Measurements from ENCODE around the gene SHROOM3. TPM values are rescaled to one million over a fixed set of nuclear protein-coding genes. Genes with fewer than 3 reads are reported as not detected.
A peak's percentile ranks its signal among the peaks of the same experiment; 100 is the strongest.

Gene SHROOM3
- total and polyA plus RNA-seq, 8 donors, result 13.5 to 96.9 (median 16.9) TPM

DNA sequence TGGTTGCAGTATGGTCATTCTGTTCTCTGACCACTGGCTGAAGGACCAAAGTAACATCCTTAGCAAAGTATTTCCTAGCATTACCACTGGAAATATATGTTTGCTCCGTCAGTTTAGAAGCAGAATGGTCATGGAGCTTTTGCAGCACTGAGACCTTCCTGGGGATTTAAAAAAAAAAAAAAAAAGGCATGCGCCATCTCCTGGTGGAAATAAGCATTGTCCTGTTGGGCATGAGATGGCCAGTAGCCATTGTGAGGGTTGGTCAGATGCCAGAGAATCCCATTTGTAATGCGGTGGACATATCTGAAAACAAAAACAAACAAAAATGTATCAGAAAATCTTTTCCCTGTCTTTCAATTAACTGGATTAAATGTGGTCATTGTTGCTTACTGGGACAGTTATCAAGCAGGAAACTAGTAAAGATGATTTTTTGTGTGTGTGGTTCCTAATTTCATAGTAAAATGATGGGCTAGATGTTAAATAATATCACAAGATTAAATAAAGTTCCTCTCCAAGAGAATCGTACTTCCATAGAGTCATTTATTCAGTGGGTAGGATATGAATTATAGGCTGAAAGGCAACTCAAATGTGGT is 323.4 kb downstream of the SHROOM3 start:
- intact Hi-C loops (cut with DNase I), result no loop called here
- peak in 2 of 4 donors; percentile 62 to 76 for DNase-seq

DNA sequence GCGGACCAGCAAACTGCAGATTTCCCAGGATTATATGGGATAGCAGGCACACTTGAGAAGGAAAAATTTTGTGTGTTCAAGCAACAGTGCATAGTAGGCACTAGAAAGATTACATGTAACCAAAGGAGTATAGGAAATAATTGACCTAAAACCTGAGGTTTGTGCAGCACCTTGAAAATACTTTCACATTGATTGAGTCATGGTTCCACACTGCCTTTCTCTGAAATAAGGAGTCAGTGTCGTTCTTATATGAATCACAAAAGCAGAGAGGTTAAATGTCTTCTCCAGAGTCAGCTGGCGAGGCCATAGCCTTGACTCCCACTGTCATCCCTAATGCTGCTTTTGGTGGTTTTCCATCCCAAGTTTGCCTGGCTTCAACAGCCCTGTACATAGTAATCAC is 324.0 kb downstream of the SHROOM3 start:
- intact Hi-C loops (cut with DNase I), result no loop called here
- Histone ChIP-seq H3K9me3 (no peaks in the 10 kb centered on the region), H3K27ac (peak overlapping the region in 1 of 2 donors; percentile 28), H3K4me3 (no peak overlapping the region), H3K4me1 (peaks cover 0 to 3% of the 10 kb centered on the region in 2 donors), H3K36me3 (peaks cover 0 to 24% of the 10 kb centered on the region in 2 donors), H3K27me3 (no peaks in the 10 kb centered on the region)
- TF ChIP-seq, protein P1, sequence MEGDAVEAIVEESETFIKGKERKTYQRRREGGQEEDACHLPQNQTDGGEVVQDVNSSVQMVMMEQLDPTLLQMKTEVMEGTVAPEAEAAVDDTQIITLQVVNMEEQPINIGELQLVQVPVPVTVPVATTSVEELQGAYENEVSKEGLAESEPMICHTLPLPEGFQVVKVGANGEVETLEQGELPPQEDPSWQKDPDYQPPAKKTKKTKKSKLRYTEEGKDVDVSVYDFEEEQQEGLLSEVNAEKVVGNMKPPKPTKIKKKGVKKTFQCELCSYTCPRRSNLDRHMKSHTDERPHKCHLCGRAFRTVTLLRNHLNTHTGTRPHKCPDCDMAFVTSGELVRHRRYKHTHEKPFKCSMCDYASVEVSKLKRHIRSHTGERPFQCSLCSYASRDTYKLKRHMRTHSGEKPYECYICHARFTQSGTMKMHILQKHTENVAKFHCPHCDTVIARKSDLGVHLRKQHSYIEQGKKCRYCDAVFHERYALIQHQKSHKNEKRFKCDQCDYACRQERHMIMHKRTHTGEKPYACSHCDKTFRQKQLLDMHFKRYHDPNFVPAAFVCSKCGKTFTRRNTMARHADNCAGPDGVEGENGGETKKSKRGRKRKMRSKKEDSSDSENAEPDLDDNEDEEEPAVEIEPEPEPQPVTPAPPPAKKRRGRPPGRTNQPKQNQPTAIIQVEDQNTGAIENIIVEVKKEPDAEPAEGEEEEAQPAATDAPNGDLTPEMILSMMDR (IDR thresholded peaks at IDR 0.05), result no peak
- ATAC-seq (no peak), DNase-seq (no peak)

More for the DNA sequence above, 323.4 kb downstream of the SHROOM3 start:
- ATAC-seq, result peak; percentile 78
- Histone ChIP-seq H3K27me3 (no peaks in the 10 kb centered on the region), H3K36me3 (peaks cover 0 to 24% of the 10 kb centered on the region in 2 donors), H3K4me1 (peaks cover 0 to 7% of the 10 kb centered on the region in 2 donors), H3K27ac (peak overlapping the region in 1 of 2 donors; percentile 28), H3K9me3 (no peaks in the 10 kb centered on the region), H3K4me3 (no peak overlapping the region)
- TF ChIP-seq, protein P1 (IDR thresholded peaks at IDR 0.05), result peak; percentile 79 to 87

DNA sequence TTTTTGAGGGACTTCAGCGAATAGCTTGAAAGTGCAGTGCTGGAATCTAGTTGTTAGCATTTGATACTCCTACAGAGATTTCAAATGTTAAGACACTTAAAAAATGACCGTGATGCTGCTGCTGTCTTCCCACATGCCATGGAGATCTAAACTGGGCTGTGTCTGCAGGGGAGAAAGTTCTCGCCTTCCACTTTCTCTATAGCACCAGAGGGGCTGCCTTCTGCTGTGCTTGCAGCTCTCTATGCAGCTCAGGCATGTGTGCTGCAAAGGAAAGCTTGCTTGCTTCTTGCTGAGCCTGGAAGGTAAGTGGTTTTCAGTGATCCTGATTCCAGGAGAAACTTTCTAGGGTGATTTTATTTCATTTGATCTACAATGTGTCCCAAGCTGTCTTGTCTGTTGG is 325.2 kb downstream of the SHROOM3 start:
- intact Hi-C loops (cut with DNase I), result no loop called here
- ATAC-seq, result no peak
- Histone ChIP-seq H3K36me3 (peaks cover 0 to 16% of the 10 kb centered on the region in 2 donors), H3K4me3 (no peak overlapping the region), H3K9me3 (no peaks in the 10 kb centered on the region), H3K27ac (no peak overlapping the region), H3K27me3 (no peaks in the 10 kb centered on the region), H3K4me1 (no peaks in the 10 kb centered on the region)
- no peak for DNase-seq
- TF ChIP-seq, protein P1 (IDR thresholded peaks at IDR 0.05), result no peak

DNA sequence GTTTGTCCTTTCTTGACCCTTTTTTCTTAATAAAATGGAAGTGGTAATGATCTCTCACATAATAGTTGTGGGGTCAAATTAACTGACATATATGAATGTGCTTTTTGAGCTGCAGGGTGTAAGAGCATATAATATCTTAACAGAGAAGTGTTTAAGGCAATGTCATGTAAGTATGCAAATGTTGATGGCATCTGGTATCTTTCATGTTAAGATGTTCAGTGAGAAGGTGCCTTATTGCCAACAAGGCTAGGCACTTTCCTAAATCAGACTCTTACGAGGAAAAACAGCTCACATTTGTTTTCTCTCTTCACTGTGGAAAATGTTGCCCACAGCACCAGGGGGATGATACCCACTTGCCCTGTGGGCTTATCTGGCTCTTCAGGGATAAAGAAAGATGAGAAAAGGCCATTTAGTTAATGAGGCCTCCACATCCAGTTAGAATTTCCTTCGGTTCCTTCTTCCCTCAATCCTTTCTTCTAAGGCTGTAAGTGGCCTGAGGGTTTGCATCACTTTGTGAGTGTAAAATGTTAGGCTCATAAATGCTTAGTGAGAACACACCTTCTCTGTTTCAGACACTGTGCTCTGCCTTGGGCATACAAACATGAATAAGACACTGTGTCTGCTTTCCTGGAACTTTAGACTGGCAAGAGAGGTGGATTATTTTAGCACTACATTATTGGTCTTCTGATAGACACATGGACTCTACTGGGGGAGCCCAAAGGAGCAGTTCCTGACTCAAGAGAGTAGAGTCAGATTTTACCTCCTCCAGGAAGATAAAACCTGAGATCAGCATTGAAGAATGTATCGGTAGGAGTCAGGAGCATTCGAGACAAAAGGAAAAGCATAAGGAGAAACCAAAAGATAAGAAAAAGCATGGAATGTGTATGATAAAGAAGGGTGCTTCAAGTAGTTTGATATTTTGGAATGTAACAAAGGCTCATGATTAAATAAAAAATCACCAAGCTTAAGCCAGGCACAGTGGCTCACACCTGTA is 327.4 kb downstream of the SHROOM3 start:
- DNase-seq, result no peak
- no peaks in the 10 kb centered on the region for H3K4me1 ChIP-seq
- H3K4me3 ChIP-seq, result no peak overlapping the region
- intact Hi-C loops (cut with DNase I), result no loop called here
- H3K36me3 ChIP-seq, result peaks cover 0 to 10% of the 10 kb centered on the region in 2 donors
- no peaks in the 10 kb centered on the region for H3K27me3 ChIP-seq
- TF ChIP-seq, protein P1 (IDR thresholded peaks at IDR 0.05), result no peak
- no peak for ATAC-seq
- no peak overlapping the region for H3K27ac ChIP-seq
- no peaks in the 10 kb centered on the region for H3K9me3 ChIP-seq

DNA sequence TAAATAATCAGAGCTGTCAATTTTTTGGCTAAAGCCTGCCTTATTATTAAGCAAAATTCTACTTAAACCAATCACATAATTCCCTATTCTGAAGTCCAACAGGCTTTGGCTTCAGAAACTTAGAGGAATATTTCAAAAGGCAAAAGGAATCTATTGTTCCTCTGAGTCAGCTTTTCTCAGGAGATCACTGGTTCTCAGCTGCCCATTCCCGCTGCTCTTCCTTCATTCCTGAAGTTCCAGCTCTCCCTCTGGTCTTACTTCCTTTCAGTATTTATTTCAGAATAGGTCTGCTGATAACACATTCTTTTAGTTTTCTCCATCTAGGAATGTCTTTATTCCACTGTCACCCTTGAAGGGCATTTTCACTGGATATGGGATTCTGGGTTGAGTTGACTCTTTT is 329.2 kb downstream of the SHROOM3 start:
- intact Hi-C loops (cut with DNase I), result no loop called here
- no peak for ATAC-seq
- DNase-seq, result no peak
- H3K27me3 ChIP-seq, result no peaks in the 10 kb centered on the region
- H3K36me3 ChIP-seq, result peaks cover 0 to 10% of the 10 kb centered on the region in 2 donors
- no peak overlapping the region for H3K4me3 ChIP-seq
- no peaks in the 10 kb centered on the region for H3K9me3 ChIP-seq
- TF ChIP-seq, protein P1 (IDR thresholded peaks at IDR 0.05), result no peak
- H3K27ac ChIP-seq, result peak overlapping the region in 1 of 2 donors; percentile 34
- H3K4me1 ChIP-seq, result no peaks in the 10 kb centered on the region

Measured in left lung (tissue), 10 donors.